ENCODE measurements around the gene SNX24. TPM values are rescaled to one million over a fixed set of nuclear protein-coding genes. Genes with fewer than 3 reads are reported as not detected.

The SNX24 gene
- total RNA-seq, 1 experiment from 2014 or later = 22.3 TPM

DNA sequence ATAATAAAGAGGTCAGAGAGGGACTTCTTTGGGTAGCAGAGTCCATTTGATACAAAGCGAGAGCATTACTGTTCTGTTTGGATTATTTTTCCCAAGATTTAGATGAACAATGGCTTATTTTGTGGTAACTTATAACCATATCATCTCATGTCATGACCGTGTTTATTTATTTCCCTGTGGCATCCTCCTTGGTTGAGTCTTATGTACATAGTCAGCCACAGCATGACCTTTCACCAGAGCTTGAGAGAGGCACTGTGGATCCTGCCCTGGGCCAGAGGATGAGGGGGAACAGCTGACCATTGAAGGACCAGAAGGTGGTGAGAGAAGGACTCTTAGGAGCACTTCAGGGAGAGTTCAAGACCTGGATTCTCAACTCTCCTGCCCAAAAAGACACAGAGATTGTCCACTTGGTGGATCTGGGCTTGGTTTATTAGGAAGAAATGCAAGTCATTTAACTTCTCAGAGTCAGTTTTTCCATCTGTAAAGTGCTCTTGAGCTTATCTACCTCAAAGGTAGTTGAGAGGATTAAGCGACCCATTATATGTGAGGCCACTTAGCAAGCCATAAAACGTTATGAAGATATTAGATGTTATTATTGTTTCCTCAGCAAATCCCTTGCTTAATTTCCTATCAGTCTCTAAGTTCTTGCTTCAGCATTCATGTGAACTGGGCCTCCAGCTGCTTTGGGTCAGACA is 139.7 kb downstream of the SNX24 start:
- Histone ChIP-seq H3K4me1 (replicated peaks; ENCODE audit: insufficient read depth) (no peaks in the 10 kb centered on the region), H3K9me3 (ENCODE audit: insufficient read depth, low read depth) (no peaks in the 10 kb centered on the region), H3K27ac (no peak overlapping the region), H3K9me2 (ENCODE audit: insufficient read depth) (no peaks in the 10 kb centered on the region), H3K79me2 (ENCODE audit: low read depth) (no peaks in the 10 kb centered on the region), H3K4me3 (no peak overlapping the region), H4K20me1 (ENCODE audit: insufficient read depth) (no peaks in the 10 kb centered on the region), H3K36me3 (ENCODE audit: low read depth) (no peaks in the 10 kb centered on the region), H3F3A (ENCODE audit: insufficient read depth, low read depth) (no peaks in the 10 kb centered on the region), H3K27me3 (ENCODE audit: insufficient read depth, low read depth) (no peaks in the 10 kb centered on the region), H2AFZ (no peak overlapping the region), H3K4me2 (no peak overlapping the region)
- intact Hi-C loops (cut with micrococcal nuclease; ENCODE audit: unreplicated experiment) = no loop called here
- ChIA-PET CTCF (no interaction called here), POLR2A (ENCODE audit: unreplicated experiment) (no interaction called here)
- no peak for DNase-seq
- TF ChIP-seq EZH2 (IDR thresholded peaks at IDR 0.05; ENCODE audit: low read depth) = no peak
- TF ChIP-seq, protein P1, sequence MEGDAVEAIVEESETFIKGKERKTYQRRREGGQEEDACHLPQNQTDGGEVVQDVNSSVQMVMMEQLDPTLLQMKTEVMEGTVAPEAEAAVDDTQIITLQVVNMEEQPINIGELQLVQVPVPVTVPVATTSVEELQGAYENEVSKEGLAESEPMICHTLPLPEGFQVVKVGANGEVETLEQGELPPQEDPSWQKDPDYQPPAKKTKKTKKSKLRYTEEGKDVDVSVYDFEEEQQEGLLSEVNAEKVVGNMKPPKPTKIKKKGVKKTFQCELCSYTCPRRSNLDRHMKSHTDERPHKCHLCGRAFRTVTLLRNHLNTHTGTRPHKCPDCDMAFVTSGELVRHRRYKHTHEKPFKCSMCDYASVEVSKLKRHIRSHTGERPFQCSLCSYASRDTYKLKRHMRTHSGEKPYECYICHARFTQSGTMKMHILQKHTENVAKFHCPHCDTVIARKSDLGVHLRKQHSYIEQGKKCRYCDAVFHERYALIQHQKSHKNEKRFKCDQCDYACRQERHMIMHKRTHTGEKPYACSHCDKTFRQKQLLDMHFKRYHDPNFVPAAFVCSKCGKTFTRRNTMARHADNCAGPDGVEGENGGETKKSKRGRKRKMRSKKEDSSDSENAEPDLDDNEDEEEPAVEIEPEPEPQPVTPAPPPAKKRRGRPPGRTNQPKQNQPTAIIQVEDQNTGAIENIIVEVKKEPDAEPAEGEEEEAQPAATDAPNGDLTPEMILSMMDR (conservative IDR thresholded peaks at IDR 0.05) = no peak
- no TSS peak for BruUV-seq (replicated peaks)

DNA sequence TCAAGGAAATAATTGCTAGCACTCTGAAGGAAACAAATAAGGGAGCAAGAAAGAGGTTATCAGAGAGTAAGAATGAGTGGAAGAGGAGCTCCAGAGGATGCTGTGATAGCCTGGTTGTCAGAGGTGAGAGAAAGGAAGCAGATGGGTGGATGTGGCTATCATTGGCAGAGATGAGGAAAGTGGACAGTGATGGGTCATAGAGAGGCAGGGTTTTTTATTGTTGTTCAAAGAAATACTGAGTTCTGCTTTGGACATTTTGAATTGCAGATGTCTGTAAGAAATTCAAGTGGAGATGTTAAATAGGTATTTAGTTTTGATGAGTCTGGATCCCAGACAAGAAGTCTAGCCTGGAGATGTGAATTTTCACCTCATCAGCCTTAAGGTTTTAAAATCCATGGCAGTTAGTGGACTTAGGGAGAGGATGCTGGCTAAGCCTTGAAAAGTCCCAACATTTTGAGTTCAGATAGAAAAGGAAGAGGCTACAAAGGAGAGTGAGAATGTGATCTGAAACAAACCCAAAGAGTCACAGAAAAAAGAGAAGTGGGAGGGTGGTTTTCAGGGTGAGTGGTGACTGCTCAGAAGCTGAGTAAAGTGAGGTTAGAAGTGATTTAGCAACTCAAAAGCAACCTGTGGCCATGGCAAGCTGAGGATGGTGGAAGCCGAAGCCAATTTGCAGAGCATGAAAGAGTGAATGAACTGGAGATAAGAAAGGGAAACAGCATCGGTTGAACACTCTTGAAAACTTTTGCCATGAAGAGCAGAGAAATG is 140.7 kb downstream of the SNX24 start:
- Histone ChIP-seq H2AFZ (no peak overlapping the region), H4K20me1 (ENCODE audit: insufficient read depth) (no peaks in the 10 kb centered on the region), H3K36me3 (ENCODE audit: low read depth) (no peaks in the 10 kb centered on the region), H3K4me1 (replicated peaks; ENCODE audit: insufficient read depth) (0 out of 2 replicates have a peak, but pooled peaks cover 3% of the 10 kb centered on the region), H3K4me3 (no peak overlapping the region), H3K9me3 (ENCODE audit: insufficient read depth, low read depth) (no peaks in the 10 kb centered on the region), H3K9me2 (ENCODE audit: insufficient read depth) (no peaks in the 10 kb centered on the region), H3K4me2 (no peak overlapping the region), H3K79me2 (ENCODE audit: low read depth) (no peaks in the 10 kb centered on the region), H3F3A (ENCODE audit: insufficient read depth, low read depth) (no peaks in the 10 kb centered on the region), H3K27ac (no peak overlapping the region), H3K27me3 (ENCODE audit: insufficient read depth, low read depth) (no peaks in the 10 kb centered on the region)
- POLR2A ChIA-PET (ENCODE audit: unreplicated experiment) = no interaction called here
- CTCF ChIA-PET = no interaction called here
- BruUV-seq (replicated peaks) = no TSS peak
- intact Hi-C loops (cut with micrococcal nuclease; ENCODE audit: unreplicated experiment) = no loop called here
- no peak for TF ChIP-seq EZH2 (IDR thresholded peaks at IDR 0.05; ENCODE audit: low read depth)
- TF ChIP-seq, protein P1 (conservative IDR thresholded peaks at IDR 0.05) = no peak
- no peak for DNase-seq

DNA sequence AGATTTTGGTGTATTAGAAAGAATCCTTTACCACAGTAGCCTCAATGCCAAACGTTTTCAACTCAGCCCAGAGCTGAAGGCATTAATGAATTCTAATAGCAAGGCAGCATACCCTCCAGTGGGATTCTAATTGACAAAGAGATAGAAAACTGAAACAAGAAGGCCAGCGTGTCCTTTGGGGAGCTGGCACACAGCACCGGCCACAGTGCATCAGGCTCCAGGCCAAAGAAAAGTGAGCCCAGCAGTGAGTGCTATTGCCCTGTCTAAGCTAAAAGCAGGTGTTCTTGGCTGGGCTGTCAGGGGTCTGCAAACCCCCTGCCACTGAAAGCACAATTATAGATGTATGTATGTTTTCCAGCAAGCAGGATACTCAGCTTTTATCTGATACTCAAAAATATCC is 150.7 kb downstream of the SNX24 start:
- no peak overlapping the region for H3K27ac ChIP-seq
- 0 out of 2 replicates have a peak, but pooled peaks cover 1% of the 10 kb centered on the region for H3K4me1 ChIP-seq (replicated peaks; ENCODE audit: insufficient read depth)
- no peak for DNase-seq
- H3K4me2 ChIP-seq = no peak overlapping the region
- no peak overlapping the region for H2AFZ ChIP-seq
- H3F3A ChIP-seq (ENCODE audit: insufficient read depth, low read depth) = no peaks in the 10 kb centered on the region
- no peaks in the 10 kb centered on the region for H3K79me2 ChIP-seq (ENCODE audit: low read depth)
- H3K9me2 ChIP-seq (ENCODE audit: insufficient read depth) = no peaks in the 10 kb centered on the region
- POLR2A ChIA-PET (ENCODE audit: unreplicated experiment) = no interaction called here
- H3K9me3 ChIP-seq (ENCODE audit: insufficient read depth, low read depth) = no peaks in the 10 kb centered on the region
- no peak overlapping the region for H3K4me3 ChIP-seq
- no TSS peak for BruUV-seq (replicated peaks)
- H3K36me3 ChIP-seq (ENCODE audit: low read depth) = no peaks in the 10 kb centered on the region
- CTCF ChIA-PET = no interaction called here
- no peaks in the 10 kb centered on the region for H3K27me3 ChIP-seq (ENCODE audit: insufficient read depth, low read depth)
- intact Hi-C loops (cut with micrococcal nuclease; ENCODE audit: unreplicated experiment) = no loop called here
- H4K20me1 ChIP-seq (ENCODE audit: insufficient read depth) = peaks cover 6% of the 10 kb centered on the region; the same call in 1 of the 2 replicates
- TF ChIP-seq, protein P1 (conservative IDR thresholded peaks at IDR 0.05) = no peak
- TF ChIP-seq EZH2 (IDR thresholded peaks at IDR 0.05; ENCODE audit: low read depth) = no peak

Measured in PC-9 (cell line).